Keratinocyte (primary cell): ENCODE data around the gene BCAS3. TPM values are rescaled to one million over a fixed set of nuclear protein-coding genes. Genes with fewer than 3 reads are reported as not detected.

Experiments
- DNase-seq: peaks from one replicate; pipeline ENCODE4 v3.0.0-alpha.2; 2011; ENCODE audit warnings: low read depth, missing footprints, low spot score
- FAIRE-seq: peaks from 2 replicates; lab custom pipeline; 2011; peaks lifted over from hg19 to GRCh38; lab: Jason Lieb, UNC
- H2AFZ ChIP-seq: 2 replicates; pipeline ENCODE4 v1.6.0; 2012; ENCODE audit warnings: low read length, control low read depth, inconsistent platforms; ENCODE audit not compliant: control insufficient read depth
- H3K27ac ChIP-seq: 2 replicates; pipeline ENCODE4 v1.5.1; 2011; ENCODE audit warnings: low read length; ENCODE audit not compliant: control insufficient read depth, insufficient read depth
- H3K27me3 ChIP-seq: 3 replicates; pipeline ENCODE4 v1.6.0; 2011; ENCODE audit warnings: low read length; ENCODE audit not compliant: control insufficient read depth, insufficient read depth; ENCODE audit errors: extremely low read depth
- H3K36me3 ChIP-seq, 2 experiments: 2 replicates in 1 of 2; 3 replicates in 1 of 2; pipeline ENCODE4 v1.5.1; 2011; ENCODE audit warnings: low read length in 2 of 2, mild to moderate bottlenecking in 1 of 2; ENCODE audit not compliant: control insufficient read depth in 2 of 2, insufficient read depth in 2 of 2; ENCODE audit errors: extremely low read depth in 1 of 2
- H3K4me1 ChIP-seq: 3 replicates; pipeline ENCODE4 v1.5.1; 2011; ENCODE audit warnings: low read length; ENCODE audit not compliant: control insufficient read depth, insufficient read depth; ENCODE audit errors: extremely low read depth
- H3K4me2 ChIP-seq: 3 replicates; pipeline ENCODE4 v1.6.0; 2011; ENCODE audit warnings: low read depth, low read length; ENCODE audit not compliant: control insufficient read depth, insufficient read depth; ENCODE audit errors: extremely low read depth
- H3K4me3 ChIP-seq, 3 experiments: fragments of 200-600 bp in 1 of 3; sonication (generic) in 1 of 3; 2 replicates in 2 of 3; 3 replicates in 1 of 3; pipeline ENCODE4 v1.5.1; 2011 to 2016; ENCODE audit warnings: low read length in 3 of 3, mild to moderate bottlenecking in 3 of 3, control low read depth in 2 of 3, inconsistent platforms in 1 of 3, low read depth in 1 of 3, mixed read lengths in 1 of 3, mixed run types in 1 of 3, moderate library complexity in 1 of 3; ENCODE audit not compliant: control insufficient read depth in 2 of 3, insufficient read depth in 2 of 3; ENCODE audit errors: extremely low read depth in 1 of 3
- H3K79me2 ChIP-seq: 2 replicates; pipeline ENCODE4 v1.6.0; 2012; ENCODE audit warnings: low read length; ENCODE audit not compliant: control insufficient read depth, insufficient read depth
- H3K9ac ChIP-seq: 3 replicates; pipeline ENCODE4 v1.6.0; 2011; ENCODE audit warnings: low read length; ENCODE audit not compliant: control insufficient read depth, insufficient read depth; ENCODE audit errors: extremely low read depth
- H3K9me1 ChIP-seq: 3 replicates; pipeline ENCODE4 v1.6.0; 2011; ENCODE audit warnings: low read length; ENCODE audit not compliant: control insufficient read depth, insufficient read depth; ENCODE audit errors: extremely low read depth
- H3K9me3 ChIP-seq: 2 replicates; pipeline ENCODE4 v1.5.1; 2012; ENCODE audit warnings: low read depth, low read length; ENCODE audit not compliant: control insufficient read depth
- H4K20me1 ChIP-seq: 3 replicates; pipeline ENCODE4 v1.6.0; 2011; ENCODE audit warnings: low read length; ENCODE audit not compliant: control insufficient read depth, insufficient read depth; ENCODE audit errors: extremely low read depth
- EZH2 ChIP-seq: IDR thresholded peaks from one replicate; pipeline ENCODE4 v1.6.1; 2012; ENCODE audit warnings: inconsistent platforms, mild to moderate bottlenecking, low read length, moderate library complexity
- dilution Hi-C: fragments of 300-500 bp; cut with MboI; formaldehyde crosslinking; loops from one replicate; pipeline ENCODE4 v1.7.0; 2020; ENCODE audit warnings: low sequenced_read_pairs; ENCODE audit not compliant: extremely low pct_ligation_motif_present
- polyA plus RNA-seq, 5 experiments: library from polyadenylated mRNA; depleted of rRNA in 3 of 5; stranded (reverse) in 3 of 5; stranded (forward) in 1 of 5; unstranded in 1 of 5; fragments of >200 nt; gene quantifications; 1 replicate in 1 of 5; 2 replicates in 3 of 5; 3 replicates in 1 of 5; pipeline versions ENCODE4 v1.2.1 to v1.2.3, GENCODE V29; 2011 to 2012; ENCODE audit warnings: missing spikeins in 2 of 5, low read depth in 1 of 5, low replicate concordance in 1 of 5
- TF ChIP-seq, protein P1 (sequence below), 3 experiments: IDR thresholded peaks in 1 of 3; conservative IDR thresholded peaks in 1 of 3; optimal IDR thresholded peaks in 1 of 3; 2 replicates in 2 of 3; 3 replicates in 1 of 3; pipeline versions ENCODE3 to v1.5.1; 2011; ENCODE audit warnings: low read length in 3 of 3, mild to moderate bottlenecking in 3 of 3, moderate library complexity in 2 of 3, control low read depth in 1 of 3, inconsistent platforms in 1 of 3; ENCODE audit not compliant: insufficient read depth in 2 of 3; ENCODE audit errors: extremely low read depth in 1 of 3

The BCAS3 gene
- polyA plus RNA-seq, 1 donor (not counting 4 experiments of a cell fraction or from before 2014, with no cell fraction given), result 11.8 TPM

DNA sequence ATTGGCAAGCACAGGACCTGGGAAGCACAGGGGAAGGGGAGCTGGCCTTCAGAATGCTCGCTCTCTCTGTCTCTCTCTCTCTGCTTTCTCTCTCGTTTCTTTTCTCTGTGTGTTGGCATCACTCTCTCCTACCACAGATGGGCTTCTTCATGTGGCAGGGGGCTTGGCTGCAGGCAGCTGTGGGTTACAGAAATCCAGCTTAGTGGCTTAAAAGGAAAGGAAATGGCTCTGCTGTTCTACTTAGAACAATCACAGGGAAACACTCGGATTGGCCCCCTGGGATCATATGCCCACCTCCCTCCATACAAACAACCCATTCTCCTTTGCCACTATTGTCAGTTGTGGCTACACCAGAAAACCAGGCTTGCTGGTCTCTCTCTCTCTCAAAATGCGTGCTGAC lies 742.4 kb downstream of the BCAS3 start:
- dilution Hi-C loops, result no loop called here
- Histone ChIP-seq H3K4me3 (no peak overlapping the region), H3K9me1 (no peaks in the 10 kb centered on the region), H3K27me3 (no peaks in the 10 kb centered on the region), H3K79me2 (no peaks in the 10 kb centered on the region), H3K9ac (no peak overlapping the region), H2AFZ (no peak overlapping the region), H3K27ac (no peak overlapping the region), H4K20me1 (no peaks in the 10 kb centered on the region), H3K9me3 (no peaks in the 10 kb centered on the region), H3K4me1 (no peaks in the 10 kb centered on the region), H3K36me3 (no peaks in the 10 kb centered on the region), H3K4me2 (no peak overlapping the region)
- FAIRE-seq (no peak), DNase-seq (no peak)
- TF ChIP-seq, protein P1, sequence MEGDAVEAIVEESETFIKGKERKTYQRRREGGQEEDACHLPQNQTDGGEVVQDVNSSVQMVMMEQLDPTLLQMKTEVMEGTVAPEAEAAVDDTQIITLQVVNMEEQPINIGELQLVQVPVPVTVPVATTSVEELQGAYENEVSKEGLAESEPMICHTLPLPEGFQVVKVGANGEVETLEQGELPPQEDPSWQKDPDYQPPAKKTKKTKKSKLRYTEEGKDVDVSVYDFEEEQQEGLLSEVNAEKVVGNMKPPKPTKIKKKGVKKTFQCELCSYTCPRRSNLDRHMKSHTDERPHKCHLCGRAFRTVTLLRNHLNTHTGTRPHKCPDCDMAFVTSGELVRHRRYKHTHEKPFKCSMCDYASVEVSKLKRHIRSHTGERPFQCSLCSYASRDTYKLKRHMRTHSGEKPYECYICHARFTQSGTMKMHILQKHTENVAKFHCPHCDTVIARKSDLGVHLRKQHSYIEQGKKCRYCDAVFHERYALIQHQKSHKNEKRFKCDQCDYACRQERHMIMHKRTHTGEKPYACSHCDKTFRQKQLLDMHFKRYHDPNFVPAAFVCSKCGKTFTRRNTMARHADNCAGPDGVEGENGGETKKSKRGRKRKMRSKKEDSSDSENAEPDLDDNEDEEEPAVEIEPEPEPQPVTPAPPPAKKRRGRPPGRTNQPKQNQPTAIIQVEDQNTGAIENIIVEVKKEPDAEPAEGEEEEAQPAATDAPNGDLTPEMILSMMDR (optimal IDR thresholded peaks at IDR 0.05 in 1 of 3, IDR thresholded peaks at IDR 0.05 in 1 of 3, conservative IDR thresholded peaks at IDR 0.05 in 1 of 3; ENCODE audit: extremely low read depth in 1 of 3, insufficient read depth in 2 of 3, low read length in 3 of 3), result no peak
- TF ChIP-seq EZH2, result no peak

DNA sequence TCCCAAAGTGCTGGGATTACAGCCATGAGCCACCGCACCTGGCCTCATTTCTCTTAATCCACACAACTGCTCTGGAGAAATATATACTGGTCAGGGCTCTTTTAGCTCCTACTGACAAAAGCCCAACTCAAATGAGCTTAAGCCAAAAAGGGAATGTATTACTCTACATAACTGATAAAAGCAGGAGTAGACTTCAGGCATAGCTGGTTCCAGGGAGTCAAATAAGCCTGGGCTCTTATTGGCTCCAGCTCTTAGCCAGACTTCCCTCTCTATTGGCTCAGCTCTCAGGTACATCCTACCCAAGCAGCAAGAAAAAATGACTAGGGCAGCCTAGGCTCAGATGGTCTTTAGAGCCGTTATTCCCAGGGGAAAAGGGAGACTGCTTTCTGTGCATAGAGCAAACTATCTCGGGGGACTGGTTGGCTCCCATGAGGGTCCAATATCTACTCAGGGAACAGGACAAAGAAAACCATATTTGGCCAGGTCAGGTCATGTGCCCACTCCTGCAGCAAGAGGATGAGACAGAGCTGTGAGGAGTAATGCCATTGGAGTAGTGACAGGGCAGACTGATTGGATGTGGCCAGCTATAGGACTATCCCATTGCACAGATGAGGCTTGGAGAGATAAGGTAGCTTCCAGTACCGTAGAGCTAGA lies 743.2 kb downstream of the BCAS3 start:
- no peak overlapping the region for H3K27ac ChIP-seq
- H3K4me2 ChIP-seq, result no peak overlapping the region
- H3K4me1 ChIP-seq, result no peaks in the 10 kb centered on the region
- no peaks in the 10 kb centered on the region for H3K79me2 ChIP-seq
- H3K4me3 ChIP-seq, result no peak overlapping the region
- no peaks in the 10 kb centered on the region for H3K36me3 ChIP-seq
- no peaks in the 10 kb centered on the region for H3K9me1 ChIP-seq
- DNase-seq (no peak), FAIRE-seq (no peak)
- no peaks in the 10 kb centered on the region for H4K20me1 ChIP-seq
- dilution Hi-C loops, result no loop called here
- no peak for TF ChIP-seq EZH2
- TF ChIP-seq, protein P1 (optimal IDR thresholded peaks at IDR 0.05 in 1 of 3, IDR thresholded peaks at IDR 0.05 in 1 of 3, conservative IDR thresholded peaks at IDR 0.05 in 1 of 3; ENCODE audit: extremely low read depth in 1 of 3, insufficient read depth in 2 of 3, low read length in 3 of 3), result no peak
- no peaks in the 10 kb centered on the region for H3K27me3 ChIP-seq
- no peak overlapping the region for H2AFZ ChIP-seq
- no peak overlapping the region for H3K9ac ChIP-seq
- H3K9me3 ChIP-seq, result no peaks in the 10 kb centered on the region
